Measurements from ENCODE around the gene BTG2.
"Not testable (repeated sequence)": the region's sequence is repeated elsewhere in the genome, so short reads cannot be mapped to it uniquely, and the experiment has no call there.

BTG2 gene, protein sequence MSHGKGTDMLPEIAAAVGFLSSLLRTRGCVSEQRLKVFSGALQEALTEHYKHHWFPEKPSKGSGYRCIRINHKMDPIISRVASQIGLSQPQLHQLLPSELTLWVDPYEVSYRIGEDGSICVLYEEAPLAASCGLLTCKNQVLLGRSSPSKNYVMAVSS

DNA sequence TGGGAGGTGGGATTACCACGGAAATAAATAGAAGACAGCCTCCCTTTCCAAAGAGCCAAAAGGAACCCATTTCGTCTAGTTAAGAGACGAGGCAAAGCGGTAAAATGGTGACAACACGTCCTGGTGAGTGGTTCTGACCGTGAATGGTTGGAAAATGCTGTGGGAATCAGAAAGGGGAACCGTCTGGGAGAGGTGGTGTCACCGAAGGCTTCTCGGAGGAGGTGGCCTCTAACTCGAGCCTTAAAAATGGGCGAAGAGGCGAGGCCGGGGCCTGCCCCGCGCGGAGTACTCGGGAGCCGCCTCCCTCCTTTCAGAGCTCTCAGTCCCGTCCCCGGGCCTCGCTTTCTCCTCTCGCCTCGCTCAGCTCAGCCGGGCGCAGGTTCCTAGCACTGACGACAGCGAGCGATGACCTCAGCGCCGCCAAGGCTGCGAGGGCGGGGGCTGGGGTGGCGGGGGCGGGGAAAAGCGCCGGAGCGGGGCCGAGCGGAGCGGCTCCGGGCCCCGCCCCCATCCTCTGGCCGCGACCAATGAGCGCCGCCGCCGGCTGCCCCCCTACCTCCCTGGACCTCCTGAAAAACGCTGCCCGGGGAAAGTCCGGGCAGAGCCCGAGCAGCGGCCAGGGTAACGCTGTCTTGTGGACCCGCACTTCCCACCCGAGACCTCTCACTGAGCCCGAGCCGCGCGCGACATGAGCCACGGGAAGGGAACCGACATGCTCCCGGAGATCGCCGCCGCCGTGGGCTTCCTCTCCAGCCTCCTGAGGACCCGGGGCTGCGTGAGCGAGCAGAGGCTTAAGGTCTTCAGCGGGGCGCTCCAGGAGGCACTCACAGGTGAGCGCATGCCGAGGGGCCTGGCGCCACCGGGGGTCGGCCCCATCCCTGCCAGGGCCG, at the start of gene BTG2:
Gene BTG2 (plus strand): TSS at position 601 of the 890 bp plus-strand sequence. CDS start 88 bp downstream, at position 689.
- DNase-seq (ENCODE audit: low spot score) = peak; percentile 95

- DNase-seq (ENCODE audit: low spot score) = not testable (repeated sequence)
Measured at GRCh38 chr1:203256636-203257035, 48.7 kb upstream of the BTG2 start.

GRCh38 chr1:203263496-203263895, 41.8 kb upstream of the BTG2 start:
- no peak for DNase-seq (ENCODE audit: low spot score)

GRCh38 chr1:203264052-203264501, 41.2 kb upstream of the BTG2 start:
- no peak for DNase-seq (ENCODE audit: low spot score)

DNA sequence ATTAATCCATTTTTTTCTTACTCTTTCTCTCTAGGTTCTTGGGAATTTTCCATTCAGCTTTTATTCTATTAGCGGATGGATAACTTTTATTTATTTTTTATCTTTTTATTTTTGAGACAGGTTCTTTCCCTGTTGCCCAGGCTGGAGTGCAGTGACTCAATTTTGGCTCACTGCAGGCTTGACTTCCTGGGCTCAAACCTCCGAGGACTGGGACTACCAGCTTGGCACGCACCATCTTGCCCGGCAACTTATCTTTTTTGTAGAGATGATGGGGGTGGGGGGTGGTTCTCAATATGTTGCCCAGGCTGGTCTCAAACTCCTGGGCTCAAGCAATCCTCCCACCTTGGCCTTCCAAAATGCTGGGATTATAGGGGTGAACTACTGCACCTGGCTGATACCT, 39.8 kb upstream of the BTG2 start:
- DNase-seq (ENCODE audit: low spot score) = no peak

- DNase-seq (ENCODE audit: low spot score) = not testable (repeated sequence)
Measured at GRCh38 chr1:203266140-203266539, 39.2 kb upstream of the BTG2 start.

- peak; percentile 91 for DNase-seq (ENCODE audit: low spot score)
Measured at GRCh38 chr1:203267347-203267846, 37.9 kb upstream of the BTG2 start.

DNA sequence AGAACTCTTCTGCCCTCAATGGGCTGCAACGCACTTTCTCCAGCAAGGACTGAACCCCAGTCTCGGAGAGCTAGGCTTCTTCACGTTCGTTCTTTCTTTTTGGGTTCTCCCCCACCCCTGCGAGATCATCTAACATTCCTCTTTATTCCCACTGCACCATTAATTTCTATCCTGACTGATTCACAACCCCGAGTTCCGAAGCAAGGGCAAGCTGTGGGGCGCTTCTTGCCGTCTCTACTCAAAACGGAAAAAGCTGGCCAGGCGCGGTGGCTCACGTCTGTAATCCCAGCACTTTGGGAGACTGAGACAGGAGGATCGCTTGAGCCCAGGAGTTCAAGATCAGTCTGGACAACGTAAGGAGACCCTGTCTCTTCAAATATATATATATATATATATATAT, 37.4 kb upstream of the BTG2 start:
- no peak for DNase-seq (ENCODE audit: low spot score)

- DNase-seq (ENCODE audit: low spot score) = peak; percentile 80
Measured at GRCh38 chr1:203268901-203269653, 36.2 kb upstream of the BTG2 start.

DNA sequence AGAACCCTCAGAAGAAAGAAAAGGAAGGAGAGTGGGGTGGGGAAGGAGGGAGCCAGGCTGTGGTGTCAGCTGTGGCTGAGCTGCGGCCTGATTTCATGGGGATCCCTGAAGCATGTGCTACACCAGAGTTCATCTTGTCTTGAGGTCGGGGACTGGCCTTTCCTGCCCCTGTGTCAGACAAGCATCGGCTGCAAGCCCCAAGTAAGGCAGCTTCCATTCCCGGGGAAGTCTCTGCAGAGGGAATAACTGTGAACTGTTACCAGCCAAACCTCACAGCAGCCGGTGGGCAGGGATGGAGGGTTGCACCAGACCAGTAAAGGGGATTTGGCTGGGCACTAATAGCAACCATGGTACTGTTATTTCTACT, 35.7 kb upstream of the BTG2 start:
- DNase-seq (ENCODE audit: low spot score) = no peak

- no peak for DNase-seq (ENCODE audit: low spot score)
Measured at GRCh38 chr1:203270448-203270847, 34.9 kb upstream of the BTG2 start.

GRCh38 chr1:203271018-203271743, 34.1 kb upstream of the BTG2 start:
- peak; percentile 66 for DNase-seq (ENCODE audit: low spot score)

DNA sequence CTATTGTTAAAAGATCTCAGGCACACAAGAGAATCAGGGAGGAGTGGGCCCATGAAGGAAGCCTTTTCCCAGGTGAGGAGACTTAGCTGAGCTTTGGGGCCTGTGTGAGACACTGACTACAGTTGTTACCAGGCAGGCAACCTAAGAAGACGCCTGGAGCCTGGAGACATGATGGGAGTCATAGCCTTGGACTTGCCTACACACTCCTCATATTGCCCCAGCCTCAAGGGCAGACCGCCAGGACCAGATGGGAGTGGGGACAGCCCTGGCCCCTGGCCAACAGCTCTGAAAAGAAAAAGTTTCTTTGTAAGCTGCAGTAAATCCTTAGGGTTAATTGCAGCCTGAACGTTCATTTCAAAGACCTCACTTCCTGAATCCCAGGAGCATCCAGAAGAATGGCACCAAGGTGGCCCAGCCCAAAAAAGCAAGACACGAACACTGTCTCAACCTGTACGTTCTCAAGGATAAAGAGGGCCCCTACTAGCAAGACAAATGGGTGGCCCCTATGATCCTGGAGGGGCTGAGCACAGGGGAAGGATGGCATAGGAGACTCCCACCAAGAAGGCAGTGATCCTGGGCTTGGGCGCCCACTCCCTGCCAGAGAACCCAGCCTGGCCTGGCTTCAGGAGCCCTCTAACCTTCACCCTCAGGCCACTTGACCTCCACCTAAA, 33.2 kb upstream of the BTG2 start:
- DNase-seq (ENCODE audit: low spot score) = no peak

DNA sequence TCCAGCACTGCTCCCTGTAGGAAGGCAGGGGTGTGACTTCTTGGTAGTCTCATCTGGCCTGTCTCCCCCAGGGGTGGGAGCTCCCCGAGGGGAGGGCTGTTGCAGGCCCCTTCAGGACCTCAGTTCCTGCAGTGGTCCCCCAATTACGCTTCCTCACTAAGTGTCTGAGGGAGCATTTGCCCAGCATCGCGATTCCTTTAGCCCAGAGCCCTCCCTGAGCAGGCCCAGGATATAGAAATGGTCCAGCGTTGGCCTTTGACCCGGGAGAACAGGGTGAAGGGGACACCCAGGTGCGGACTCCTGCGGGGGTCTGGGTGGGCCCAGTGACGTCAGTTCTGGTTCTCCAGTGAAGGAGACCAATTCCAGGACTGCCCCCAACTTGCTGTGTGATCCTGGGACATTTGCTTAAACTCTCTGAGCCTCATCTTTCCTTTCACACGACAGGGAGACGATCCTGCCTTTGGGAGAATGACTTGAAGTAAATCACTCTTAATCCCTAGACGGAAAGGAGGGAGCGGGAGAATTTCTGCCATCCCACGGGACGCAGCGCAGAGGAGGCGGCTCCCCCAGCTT, 32.6 kb upstream of the BTG2 start:
- DNase-seq (ENCODE audit: low spot score) = no peak

DNA sequence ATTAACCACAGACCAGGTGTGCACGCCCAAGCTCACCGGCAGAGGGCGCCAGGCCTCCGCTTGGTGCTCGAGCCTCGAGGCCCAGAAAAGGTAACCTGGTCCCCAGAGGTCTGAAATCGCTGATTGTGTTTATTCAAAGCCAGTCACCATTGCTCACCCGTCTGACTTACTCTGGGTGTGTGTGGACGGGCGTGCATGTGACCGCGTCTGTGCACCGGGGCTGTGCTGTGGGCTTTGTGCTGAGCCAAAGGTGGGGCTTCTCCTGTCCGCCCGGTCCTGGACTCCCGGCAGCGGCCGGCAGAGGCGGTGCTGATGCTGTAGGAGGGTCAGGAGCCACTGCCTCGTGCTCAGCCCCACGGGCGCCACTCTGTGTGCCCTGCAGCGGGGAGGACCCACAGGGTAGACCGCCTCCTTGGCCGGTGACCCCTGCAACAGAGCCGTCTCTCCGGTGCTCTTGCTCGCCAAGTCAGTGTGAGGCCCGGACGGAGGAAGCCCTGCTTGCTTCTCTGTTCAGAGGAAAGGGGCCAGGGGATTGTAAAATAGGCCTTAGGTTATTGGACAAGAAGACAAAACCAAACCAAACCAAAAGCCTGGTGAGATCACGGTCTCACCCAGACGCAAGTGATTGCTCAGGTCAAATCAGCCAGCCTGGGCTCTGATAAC, 32.0 kb upstream of the BTG2 start:
- peak; percentile 89 for DNase-seq (ENCODE audit: low spot score)

GRCh38 chr1:203273869-203274602, 31.3 kb upstream of the BTG2 start:
- no peak for DNase-seq (ENCODE audit: low spot score)

- no peak for DNase-seq (ENCODE audit: low spot score)
Measured at GRCh38 chr1:203274603-203275381, 30.5 kb upstream of the BTG2 start.

DNA sequence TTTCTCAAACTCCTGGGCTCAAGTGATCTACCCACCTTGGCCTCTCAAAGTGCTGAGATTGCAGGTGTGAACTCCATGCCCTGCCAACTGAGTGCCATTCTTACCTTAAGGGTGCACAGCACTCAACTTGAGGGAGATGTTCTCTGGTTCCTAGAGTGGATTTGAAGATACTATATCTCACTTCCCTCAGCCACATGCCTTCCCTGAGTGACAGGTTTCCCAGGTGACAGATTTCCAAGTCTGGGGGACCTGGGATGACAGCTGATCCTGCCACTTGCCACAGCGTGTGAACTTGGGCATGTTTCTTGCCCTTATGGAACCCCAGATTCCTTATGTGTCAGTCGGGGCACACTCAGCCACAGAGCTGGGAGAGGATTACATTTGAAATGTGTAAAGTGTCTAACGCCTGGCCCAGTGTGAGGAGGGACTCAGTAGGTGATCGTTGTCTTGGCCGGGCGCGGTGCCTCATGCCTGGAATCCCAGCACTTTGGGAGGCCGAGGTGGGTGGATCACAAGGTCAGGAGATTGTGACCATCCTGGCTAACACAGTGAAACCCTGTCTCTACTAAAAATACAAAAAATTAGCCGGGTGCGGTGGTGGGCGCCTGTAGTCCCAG, 29.6 kb upstream of the BTG2 start:
- DNase-seq (ENCODE audit: low spot score) = no peak

All from hematopoietic multipotent progenitor cell treated with erythropoietin and hydrocortisone succinate and interleukin-3 and kit ligand, for 15 days (in vitro differentiated cells).